Measurements from ENCODE around the gene CABP7. TPM values are rescaled to one million over a fixed set of nuclear protein-coding genes. Genes with fewer than 3 reads are reported as not detected.

Gene CABP7
- total RNA-seq (2014; rRNA removed), result not detected in 2 replicates
- 0.11 TPM for polyA plus RNA-seq (2012)

- DNase-seq (ENCODE audit: low read depth), result no peak
Observed at GRCh38 chr22:29719899-29720645, at the start of gene CABP7. CABP7 (plus strand) TSS chr22:29720003; CDS start chr22:29720425, 422 bp downstream.

GRCh38 chr22:29670626-29671025 is 49.2 kb upstream of the CABP7 start:
- DNase-seq (ENCODE audit: low read depth), result no peak

GRCh38 chr22:29673361-29674066 is 46.3 kb upstream of the CABP7 start:
- DNase-seq (ENCODE audit: low read depth), result no peak

GRCh38 chr22:29674121-29674520 is 45.7 kb upstream of the CABP7 start:
- DNase-seq (ENCODE audit: low read depth), result no peak

DNA sequence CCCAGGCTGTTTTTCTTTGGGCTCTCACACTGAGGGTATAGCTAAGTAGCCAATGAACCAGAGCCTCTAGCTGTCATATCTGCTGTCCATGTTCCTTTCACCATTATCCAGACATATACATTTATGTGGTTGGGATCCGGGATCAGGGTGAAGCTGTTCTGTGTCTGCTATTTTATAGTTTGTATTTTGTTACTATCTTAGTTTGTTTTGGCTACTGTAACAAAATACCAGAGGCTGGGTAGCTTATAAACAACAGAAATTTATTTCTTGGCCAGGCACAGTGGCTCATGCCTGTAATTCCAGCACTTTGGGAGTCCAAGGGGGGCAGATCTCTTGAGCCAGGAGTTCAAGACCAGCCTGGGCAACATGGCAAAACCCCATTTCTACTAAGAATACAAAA is 40.5 kb upstream of the CABP7 start:
- DNase-seq (ENCODE audit: low read depth), result no peak

DNA sequence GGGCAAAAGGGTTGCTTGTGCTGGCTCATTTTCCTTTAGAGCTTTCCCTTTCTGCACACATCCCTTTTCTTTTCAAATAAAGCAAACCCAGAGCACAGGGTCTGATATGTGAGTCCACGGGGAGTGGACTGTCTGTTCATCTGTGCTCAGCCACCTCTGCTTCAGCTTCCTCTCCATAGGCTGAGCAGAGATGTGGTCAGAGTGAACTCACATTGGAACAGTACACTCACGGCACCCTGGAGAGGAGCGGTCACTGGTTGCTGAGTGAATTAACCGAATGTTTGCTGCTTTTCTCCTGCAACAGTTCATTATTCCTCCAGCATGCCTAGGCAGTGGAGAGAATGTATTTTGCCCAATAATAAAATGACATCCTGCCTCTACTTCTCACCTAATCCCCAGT is 36.3 kb upstream of the CABP7 start:
- DNase-seq (ENCODE audit: low read depth), result no peak

- no peak for DNase-seq (ENCODE audit: low read depth)
Observed at GRCh38 chr22:29684244-29684643, 35.6 kb upstream of the CABP7 start.

DNA sequence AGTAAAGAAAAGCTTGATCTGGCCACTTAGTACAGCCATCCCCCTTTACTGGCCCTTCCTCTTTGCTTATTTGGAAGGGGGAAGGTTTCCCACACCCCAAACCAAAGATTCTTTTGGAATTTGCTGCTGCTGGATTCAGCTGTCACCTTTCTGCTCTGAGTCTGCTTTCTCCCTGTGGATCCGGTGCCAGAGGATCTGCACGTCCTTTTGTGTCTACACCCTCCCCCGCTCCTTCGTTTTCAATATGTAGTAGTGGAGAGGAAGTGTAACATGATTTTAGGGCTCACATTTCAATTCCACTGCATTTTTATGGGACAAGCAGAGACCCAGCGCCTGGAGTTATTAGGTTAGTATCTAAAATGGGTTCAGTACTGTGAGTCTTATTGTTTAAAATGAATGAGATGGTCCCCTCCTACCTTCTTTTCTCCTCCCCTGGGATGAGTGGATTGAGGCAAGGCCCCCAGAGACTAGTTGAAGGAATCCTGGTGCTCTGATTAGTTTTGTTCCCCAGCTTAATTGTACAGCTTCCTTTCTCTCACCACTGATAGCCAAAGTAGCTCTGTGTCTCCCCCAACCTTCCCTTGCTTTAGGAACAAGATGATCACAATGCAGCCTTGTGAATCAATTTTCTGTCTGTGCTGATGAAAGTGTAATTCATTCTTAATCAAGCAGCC is 30.5 kb upstream of the CABP7 start:
- peak; percentile 67 for DNase-seq (ENCODE audit: low read depth)

- DNase-seq (ENCODE audit: low read depth), result peak; percentile 72
Observed at GRCh38 chr22:29689880-29690213, 30.0 kb upstream of the CABP7 start.

DNA sequence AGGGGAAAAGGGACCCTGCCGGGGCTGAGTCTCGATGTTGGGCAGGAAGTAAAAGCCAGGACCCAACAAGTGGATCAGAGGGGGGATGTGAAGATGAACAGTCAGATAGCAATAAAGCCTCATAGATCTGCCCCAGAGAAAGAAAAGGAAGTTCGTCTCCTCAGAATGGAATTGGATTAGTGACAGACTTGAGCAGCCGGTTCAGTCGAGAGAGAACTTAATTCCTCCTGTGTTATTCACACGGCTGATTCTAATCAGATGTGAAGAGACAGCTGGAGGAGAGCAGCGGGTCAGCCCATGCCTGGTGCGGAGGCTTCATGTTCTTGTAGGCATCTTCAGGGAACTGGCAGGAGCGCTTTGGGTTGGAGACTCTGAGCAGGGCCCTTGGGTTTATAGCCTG is 29.3 kb upstream of the CABP7 start:
- peak; percentile 93 for DNase-seq (ENCODE audit: low read depth)

- no peak for DNase-seq (ENCODE audit: low read depth)
Observed at GRCh38 chr22:29691636-29692326, 28.0 kb upstream of the CABP7 start.

- DNase-seq (ENCODE audit: low read depth), result no peak
Observed at GRCh38 chr22:29692327-29692640, 27.5 kb upstream of the CABP7 start.

DNA sequence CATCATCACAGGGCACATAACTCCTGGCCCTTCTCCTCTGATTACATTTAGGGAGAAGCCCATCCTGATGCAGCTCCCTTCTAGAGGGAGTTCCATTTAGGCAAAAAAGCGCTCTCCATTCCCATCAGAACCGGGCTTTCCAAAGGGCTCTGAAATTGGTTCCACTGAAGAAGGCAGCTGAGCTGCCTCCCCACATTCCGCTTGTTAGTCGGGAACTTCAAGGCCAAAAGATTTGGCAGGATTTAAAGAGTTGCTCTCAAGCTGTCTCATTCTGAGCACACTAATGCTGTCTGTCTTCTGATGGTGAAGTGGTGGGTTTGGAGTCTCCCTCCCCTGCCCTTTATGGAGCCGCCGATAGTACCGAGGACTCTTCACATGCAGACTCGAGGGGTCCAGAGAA is 26.6 kb upstream of the CABP7 start:
- no peak for DNase-seq (ENCODE audit: low read depth)

GRCh38 chr22:29693671-29694070 is 26.1 kb upstream of the CABP7 start:
- no peak for DNase-seq (ENCODE audit: low read depth)

DNA sequence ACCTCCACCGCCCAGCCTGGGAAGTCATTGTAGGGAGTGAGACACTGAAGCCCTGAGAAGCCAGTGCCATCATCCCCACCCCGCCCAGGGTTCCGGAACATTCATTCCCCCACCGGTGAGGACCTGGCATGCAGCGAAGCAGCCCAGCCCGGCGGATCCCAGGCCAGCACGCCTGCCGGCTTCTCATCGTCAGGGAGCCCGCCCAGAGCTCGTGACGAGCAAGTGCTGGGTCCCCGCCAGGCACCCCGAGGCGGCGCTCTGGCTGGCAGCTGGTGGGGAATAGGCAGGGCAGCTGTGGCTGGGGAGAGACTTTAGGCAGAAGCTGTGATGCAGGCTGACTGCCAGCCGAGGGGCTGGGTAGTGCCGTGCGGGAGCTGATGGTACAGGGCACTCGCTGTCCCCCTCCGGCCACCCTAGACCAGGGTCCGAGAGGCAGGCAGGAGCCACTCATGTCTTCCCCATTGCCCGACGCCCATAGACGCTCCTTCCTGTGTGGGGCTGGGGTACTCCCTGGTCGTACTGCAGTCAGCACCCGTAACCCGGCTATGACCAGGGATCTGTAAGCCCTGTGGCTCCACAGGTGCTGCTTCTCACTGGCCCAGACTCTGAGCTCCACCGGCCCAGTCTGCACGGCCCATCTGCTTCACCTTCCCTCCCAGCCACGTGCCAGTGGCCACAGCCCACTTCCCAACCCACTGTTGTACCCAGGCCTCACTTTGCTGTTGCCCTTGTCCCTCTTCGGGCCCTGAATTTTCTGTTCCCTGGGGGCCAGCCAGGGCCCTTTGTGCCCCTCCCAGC is 24.5 kb upstream of the CABP7 start:
- peak; percentile 86 for DNase-seq (ENCODE audit: low read depth)

DNA sequence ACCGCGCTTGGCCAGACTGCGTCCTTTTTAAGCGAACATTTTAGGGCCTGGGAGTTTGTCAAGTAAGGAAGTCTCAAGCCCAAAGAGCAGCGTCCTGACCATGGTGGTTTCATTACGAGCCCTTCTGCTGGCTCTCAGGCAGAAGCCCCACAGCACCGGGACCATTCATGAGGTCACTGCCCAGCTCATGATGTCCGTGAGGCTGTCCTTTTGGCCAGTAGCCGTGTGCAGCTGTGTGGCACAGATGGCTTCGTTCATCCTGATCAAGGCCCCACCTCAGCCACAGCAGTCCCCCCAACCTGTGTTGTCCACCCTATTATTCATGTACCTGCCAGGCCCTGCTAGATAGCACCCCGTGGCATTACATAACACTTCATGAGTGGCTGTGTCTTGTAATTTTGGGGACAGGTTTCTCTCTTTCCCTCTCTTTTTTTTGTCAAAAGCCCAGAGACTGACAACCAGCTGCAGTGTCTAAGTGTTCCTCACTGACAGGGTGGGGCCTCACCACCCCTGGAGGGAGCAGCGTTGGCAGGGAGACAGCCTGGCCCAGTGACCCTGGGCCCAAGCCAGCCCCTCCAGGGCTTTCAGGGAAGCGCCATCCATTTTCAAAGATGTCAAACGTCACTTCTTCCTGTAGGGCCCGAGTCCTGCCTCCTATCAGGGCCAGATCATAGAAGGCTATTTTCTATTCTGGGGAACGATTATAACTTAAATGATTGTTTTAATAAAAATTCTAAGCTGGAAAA is 21.8 kb upstream of the CABP7 start:
- DNase-seq (ENCODE audit: low read depth), result no peak

DNA sequence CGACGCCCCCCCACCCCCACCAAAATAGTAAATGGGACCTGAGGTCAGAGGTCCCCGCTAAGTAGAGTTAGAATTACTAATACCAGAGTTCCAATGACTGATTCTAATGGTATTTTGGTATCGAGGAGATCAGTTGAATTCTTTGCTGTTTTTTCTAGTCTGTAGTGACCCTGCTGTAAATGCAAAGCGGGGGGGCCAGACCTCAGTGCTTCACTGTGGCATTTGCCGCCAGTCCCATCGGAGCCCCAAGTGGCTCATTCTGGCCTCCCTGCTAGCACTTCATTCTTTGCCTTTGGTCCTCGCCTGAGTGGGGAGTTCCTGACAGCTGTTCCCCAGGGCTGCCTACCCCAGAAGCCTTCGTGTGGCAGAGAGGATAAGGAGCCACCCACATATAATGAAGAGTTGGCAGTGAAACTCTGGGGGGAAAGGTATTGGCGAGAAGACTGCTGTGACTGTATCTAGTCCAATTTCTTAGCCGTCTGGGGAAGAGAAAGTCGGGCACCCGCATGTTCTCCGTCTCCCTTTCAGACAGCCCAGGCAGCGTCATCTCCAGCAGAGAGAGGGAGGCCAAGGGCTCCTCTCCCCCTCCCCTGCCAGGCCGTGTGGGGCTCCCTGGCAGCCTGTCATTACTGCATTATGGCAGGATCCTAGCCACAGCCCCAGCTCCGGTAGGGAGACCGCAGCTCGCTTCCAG is 19.4 kb upstream of the CABP7 start:
- DNase-seq (ENCODE audit: low read depth), result no peak

DNA sequence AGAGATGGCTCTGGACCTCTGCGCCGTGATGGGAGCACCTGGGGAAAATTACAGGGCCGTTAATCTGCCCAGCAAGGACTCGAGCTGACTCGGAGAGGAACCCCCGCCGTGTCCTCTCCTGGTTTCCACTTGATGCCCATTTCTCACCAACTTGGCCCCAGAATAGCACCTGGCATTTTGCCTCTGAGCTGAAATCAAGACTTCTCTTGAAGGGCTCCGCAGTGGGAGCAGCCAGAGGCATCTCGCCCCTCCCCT is 19.0 kb upstream of the CABP7 start:
- DNase-seq (ENCODE audit: low read depth), result no peak

DNA sequence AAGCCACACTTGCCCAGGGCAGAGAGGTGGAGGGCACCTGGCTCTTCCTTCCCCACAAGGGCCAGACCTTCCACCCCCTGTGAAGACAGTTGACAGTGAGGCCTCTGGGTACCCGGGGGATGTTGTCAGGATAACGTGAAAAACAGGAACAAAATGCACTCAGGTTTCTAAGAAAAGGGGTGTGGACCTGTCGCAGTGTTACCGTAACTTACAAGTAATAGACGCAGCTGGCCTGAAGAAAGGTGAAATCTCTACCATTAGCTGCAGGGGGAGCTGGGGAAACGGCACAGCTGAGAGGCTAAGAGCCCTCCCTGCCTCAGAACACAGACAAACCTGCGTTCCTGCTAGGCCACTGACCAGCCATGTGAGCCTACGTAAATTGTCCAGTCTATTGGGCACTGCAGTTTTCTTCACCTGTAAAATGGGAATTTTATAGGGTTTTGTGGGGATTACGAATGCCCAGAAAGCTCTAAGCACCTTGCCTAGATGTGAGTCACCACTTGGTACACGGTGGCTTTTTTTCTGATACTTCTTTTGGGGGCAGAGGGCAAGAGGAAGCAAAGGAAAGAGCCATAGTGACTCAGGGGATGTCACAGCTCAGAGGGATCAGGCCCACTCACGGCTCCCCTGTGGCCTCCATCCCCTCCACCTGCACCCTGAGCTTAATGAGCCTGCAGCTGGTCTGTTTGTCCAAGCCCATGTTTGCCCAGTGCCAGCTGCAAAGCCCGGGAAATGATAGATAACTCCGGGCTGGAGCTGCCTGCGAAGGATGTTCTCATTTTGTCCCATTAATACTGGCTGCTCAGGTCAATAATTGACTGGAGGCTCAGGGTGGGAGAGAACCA is 18.4 kb upstream of the CABP7 start:
- DNase-seq (ENCODE audit: low read depth), result peak; percentile 24
